Activated CD4-positive, alpha-beta T cell treated with anti-CD3 and anti-CD28 coated beads for 24 hours (primary cell): ENCODE data around the gene ADGRG6.

ENCODE experiments used
- DNase-seq, 2 donors: peaks; one replicate each; pipeline ENCODE4 v3.0.0-alpha.2; 2020; ENCODE audit warnings: low read depth in 2 of 2

The ADGRG6 gene

DNA sequence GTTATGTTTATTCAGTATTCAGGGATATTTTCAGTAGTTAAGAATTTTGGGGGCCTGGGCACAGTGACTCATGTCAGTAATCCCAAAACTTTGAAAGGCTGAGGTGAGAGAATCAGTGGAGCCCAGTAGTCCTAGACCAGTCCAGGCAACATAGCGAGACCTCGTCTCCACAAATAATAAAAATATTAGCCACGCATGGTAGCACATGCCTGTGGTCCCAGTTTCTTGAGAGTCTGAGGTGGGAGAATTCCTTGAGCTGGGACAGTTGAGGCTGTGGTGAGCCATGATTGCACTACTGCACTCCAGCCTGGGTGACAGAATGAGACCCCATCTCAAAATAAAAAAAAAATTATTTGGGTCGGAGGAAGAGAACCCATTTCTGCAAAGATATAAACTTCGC lies 20.3 kb downstream of the ADGRG6 start:
- DNase-seq, result no peak

DNA sequence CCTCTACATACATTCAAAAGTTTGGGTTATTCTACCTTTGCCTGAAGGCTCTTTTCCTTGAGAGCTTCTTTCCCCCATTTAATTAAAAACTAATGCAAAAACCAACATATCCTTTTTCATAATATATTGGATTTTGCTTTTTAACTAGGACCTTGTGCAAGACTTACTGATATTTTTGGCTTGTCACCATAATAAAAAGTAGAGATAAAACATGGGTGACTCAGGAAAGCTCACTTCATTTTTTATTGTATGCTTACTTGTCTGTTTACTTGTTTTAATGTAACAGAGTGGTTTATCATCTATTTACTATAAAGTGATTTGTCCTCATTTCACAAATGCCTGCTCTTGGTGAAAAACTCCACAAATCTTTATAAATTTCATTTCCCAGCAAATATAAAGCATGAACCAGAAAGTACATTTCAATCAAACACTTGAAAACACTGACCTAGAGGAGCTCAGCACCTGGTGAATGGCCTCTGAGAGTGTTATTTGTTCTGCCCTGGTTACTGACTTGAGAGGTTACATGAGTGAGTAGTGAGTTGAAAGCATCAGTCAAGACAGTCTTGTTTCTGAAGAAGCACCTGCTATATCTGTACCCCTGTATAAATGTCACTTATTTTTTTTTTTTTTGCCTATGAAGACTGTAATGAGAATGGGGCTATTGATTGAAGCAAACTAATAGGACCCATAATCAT lies 20.8 kb downstream of the ADGRG6 start:
- DNase-seq, result no peak

- DNase-seq, result no peak
Measured at GRCh38 chr6:142323377-142323776, 21.6 kb downstream of the ADGRG6 start.

DNA sequence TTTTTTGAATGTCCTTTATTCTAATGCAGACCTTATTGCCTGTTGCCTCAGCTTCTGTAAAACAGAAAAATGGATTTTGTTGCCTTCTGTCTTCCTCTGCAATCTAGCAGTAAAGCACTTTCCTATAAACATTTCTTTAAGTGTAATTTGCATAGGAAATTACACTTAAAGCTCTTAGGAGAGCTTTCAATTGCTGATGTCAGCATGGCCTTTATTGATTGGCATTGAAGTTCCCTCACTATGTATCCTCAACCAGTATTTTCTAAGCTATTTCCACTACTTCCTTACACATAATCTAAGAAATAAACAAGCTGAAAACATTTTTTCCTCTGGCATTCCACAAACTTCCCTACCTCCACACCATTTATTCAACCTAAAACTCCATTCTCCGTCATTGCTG lies 22.3 kb downstream of the ADGRG6 start:
- DNase-seq, result no peak

GRCh38 chr6:142325111-142325510 lies 23.3 kb downstream of the ADGRG6 start:
- no peak for DNase-seq

DNA sequence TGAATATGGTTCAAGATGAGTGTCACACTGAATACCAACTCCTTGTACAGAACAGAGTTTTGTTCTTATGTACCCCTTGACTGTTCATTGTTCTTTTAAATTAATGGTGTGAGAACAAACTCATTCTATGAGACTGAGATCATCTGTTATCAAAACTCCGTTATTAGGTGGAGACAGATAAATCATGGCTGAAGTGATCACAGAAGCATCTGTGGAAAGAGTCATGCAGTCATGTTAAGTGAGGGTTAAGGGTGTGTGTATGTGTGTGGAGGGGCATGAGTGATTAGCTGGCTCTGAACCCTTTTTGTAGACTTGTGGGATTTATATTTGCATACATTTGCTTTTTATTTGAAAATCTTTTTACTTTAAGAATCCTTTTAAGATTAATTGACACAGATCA lies 24.7 kb downstream of the ADGRG6 start:
- DNase-seq, result no peak

- no peak for DNase-seq
Measured at GRCh38 chr6:142328070-142328469, 26.3 kb downstream of the ADGRG6 start.

GRCh38 chr6:142329486-142330113 lies 27.8 kb downstream of the ADGRG6 start:
- DNase-seq, result no peak

DNA sequence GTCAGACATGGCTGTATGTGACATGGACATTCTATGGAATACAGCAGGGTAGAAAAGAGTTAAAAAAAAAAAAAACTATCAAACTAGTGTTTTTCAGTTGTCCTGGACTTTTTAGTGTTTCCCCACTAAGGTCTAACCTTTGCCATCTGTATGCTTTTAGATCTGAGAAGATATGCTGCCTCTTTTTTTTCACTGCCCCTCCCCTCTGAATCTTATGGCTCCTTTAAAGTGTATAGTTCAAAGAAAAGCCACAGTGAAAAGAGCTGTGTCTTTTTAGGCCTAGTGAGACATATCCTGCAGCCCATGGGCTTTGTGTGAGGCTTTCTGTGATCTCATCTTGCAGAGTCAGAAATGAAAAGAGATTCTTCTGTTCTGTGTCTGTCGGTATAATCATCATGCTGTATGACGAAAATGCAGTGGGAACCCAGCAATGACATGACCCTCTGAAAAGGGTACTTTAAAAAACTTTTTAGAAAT lies 29.3 kb downstream of the ADGRG6 start:
- no peak for DNase-seq

GRCh38 chr6:142331601-142332000 lies 29.8 kb downstream of the ADGRG6 start:
- no peak for DNase-seq

GRCh38 chr6:142332393-142333098 lies 30.7 kb downstream of the ADGRG6 start:
- no peak for DNase-seq

DNA sequence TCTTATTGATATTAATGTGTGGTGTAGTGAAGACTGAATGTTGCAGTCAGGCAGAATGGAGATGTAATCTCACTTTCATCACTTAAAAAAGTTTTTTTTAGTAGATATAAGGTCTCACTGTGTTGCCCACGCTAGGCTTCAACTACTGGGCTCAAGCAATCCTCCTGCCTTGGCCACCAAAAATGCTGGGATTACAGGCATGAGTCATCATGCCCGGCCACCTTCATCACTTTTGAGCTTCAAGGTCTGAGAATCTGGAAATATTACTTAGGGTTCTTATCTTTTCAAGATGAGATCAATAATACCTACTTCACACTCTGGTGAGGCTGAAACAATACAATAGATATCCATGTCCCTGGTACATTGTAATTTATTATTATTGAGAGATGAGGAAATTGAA lies 31.6 kb downstream of the ADGRG6 start:
- DNase-seq, result no peak

GRCh38 chr6:142334294-142334693 lies 32.5 kb downstream of the ADGRG6 start:
- DNase-seq, result no peak

DNA sequence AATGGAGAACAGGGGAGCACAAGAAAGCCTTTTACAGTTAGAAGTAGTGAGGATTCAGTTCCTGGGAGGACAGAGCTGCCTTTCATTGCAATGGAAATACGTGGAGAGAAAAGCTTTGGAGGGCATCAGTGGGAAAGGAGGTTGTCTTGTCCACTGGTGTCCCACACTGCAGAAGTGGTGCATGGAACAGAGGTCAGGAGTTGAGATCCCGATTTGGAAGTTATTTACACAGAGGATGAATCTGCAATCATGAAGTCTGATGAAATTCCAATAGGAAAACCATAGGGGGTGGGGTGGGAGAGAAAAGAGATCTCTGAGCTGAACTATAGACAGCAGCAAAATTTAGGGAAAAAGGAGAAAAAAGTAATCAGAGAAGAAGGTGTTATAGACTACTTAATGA lies 33.6 kb downstream of the ADGRG6 start:
- DNase-seq, result no peak

DNA sequence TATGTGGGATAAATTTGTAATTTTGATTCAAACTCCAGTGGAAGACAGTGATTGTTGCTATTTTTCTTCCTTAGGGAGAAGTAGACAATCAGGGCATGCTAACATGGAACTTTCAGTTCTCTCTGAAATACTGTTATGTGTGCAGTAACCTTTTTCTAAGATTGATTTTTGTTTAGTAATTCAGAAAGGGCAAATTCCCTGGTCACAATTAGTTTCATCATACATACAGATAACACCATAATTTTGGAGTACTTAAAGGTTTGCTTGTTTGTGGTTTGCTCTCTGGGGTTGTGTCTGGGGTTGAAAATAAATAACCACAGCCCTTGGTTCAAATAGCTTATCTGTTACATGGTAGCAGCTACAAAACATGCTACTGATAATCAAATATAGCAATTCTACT lies 34.4 kb downstream of the ADGRG6 start:
- DNase-seq, result no peak

DNA sequence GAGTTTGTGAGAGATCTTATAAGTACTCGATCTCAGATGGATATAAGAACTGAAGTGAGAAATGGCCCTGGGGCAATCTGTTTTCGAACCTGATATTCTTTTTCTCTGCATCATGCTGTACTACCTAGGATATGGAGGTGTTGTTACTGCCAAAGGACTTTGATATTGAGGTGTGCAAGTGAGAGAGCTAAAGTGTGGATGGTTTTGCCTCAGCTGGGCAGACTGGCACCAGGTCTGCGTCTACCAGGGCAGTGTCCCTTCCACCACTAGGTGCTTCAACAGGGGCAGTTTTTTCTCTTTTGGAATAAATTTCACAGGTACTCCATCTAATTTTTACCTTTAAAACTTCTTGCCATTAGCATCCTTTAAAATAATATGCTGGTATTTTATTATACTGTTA lies 35.0 kb downstream of the ADGRG6 start:
- DNase-seq, result no peak

DNA sequence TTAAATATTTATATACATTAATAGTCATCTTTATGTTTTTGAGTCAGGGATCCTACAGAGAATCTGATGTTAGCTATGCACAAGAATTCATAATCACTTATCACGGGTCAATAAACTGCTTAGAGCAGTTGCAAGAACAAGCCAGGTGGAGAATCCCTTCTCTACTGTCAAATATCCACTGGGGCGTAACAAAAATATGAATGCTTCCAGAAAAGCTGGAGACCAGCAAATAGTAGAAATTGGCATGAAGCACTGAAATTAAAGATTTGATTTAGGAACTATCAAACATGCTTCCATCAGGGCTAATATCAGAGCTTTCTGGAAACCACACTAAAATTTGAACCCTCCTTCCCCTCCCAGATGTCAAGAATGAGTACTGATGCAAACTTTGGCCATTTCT lies 37.3 kb downstream of the ADGRG6 start:
- no peak for DNase-seq

GRCh38 chr6:142339968-142340658 lies 38.3 kb downstream of the ADGRG6 start:
- DNase-seq, result no peak

DNA sequence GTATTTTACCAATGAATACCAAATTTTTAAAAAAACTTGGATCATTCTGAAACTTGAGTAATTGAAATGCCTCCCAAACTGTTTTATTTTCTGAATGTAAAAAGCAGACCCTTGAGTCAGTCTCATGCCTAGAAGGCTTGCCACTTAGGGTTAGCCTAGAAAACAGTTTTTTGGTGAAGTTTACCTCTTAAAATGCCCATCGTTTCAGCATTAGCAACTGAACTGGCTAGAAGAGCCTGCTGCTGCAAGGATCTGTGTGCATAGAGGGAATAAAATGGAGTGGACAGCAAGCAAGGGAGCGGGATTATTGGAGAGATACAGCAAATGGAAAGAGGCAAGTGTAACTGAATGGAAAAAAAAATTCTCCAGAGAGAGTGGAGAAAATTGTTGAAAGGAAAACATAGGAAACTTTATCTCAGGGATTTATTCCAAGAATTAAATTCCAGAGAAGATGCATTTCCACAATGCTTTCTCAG lies 40.1 kb downstream of the ADGRG6 start:
- DNase-seq, result no peak

DNA sequence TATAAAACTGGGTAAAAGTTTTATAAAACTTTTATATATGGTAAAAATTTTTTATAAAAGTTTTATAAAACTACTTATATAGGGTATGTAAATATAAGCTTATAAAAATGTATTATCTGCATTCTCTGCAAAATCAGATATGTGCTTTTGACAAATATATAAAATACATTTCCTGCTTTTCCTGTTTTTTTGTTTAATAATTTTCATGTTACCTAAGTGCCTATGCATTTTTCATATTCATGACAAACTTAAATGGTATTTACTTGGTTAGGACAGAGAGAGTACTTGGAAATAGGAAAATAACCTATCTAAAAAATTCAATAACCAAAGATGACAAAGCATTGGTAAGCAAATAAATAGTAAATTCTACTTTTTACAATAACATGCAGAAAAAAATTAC lies 41.2 kb downstream of the ADGRG6 start:
- DNase-seq, result no peak

GRCh38 chr6:142343938-142344337 lies 42.1 kb downstream of the ADGRG6 start:
- no peak for DNase-seq

DNA sequence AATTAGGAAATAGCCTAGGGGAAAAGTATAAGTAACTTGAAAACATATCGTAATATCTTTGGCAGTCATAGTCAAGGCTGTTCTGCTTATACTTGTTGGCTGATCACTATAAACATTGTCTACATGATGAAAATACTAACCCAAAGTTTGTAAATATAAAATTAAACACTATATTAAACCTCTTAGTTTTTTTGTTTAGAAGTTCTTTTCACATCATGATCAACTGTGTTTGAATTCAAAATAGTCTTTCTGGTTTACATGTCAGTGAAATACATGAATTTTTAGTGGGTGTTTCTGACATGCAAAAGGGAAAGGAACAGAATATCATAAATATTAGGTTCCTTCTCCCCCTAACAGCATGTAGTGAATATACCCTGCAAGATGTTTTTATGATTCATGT lies 43.5 kb downstream of the ADGRG6 start:
- no peak for DNase-seq
